Stimulated activated CD4-positive, alpha-beta T cell treated with anti-CD3 and anti-CD28 coated beads, TNF-alpha, amount 100 ng/mL, for 1 hour (primary cell): ENCODE data around the gene ZNF814.
"Not testable (repeated sequence)": the region's sequence is repeated elsewhere in the genome, so short reads cannot be mapped to it uniquely, and the experiment has no call there.

ENCODE experiments used
- DNase-seq, 3 donors: peaks; one replicate each; pipeline ENCODE4 v3.0.0-alpha.2; 2020; ENCODE audit warnings: low read depth in 3 of 3, low spot score in 1 of 3

The ZNF814 gene

DNA sequence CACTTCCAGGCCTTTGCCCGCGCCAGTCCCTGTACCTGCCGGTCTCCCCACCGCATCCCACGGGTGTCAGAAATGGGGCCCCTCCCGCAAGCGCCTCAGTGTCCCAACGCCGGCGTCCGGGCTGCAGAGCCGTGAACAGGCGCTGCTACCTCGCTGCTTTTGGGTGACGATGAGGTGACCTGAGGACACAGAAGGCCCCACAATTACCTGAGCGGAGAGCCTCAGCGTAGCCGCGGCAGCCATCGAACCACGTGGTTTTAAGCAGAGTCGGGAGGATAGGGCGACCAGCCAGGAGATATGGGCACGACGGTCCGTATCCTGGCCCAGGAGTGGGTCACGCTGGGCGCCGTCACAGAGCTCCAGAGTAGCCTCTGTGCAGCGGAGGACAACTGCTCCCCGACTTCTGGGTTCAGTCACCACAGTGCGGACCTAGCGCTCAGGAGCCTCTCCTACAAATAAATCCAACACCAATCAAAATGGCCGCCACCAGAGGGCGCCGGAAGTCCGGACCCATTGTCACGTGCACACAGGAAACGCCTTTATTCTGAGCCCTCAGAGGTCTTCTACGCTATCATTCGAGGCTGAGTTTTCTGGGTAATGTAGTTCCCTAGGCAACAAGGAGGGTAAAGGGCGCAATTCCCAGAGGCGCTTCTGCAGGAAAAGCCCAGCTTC is at the start of gene ZNF814:
ZNF814 (minus strand) TSS at position 478 of the 672 bp plus-strand sequence; CDS start at position 243, 235 bp downstream.
- DNase-seq, result peak; percentile 35 to 75 (median 47)

DNA sequence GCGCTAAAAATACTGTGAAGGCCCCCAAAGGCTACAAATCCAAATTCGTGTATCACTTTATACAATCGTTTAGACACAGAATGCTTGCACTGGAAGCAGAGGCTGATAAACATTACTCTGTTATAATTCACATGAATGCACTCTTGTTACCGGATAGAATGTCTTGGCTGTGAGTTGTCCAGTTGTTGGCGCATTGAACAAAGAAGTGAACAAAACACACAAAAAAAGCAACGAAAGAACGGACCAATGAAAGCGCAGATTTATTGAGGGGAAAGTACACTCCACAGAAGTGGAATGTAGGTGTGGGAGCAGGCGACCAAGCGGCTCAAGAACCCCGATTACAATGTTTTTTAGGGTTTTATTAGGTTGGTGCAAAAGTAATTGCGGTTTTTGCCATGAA is 46.9 kb upstream of the ZNF814 start:
- no peak for DNase-seq

DNA sequence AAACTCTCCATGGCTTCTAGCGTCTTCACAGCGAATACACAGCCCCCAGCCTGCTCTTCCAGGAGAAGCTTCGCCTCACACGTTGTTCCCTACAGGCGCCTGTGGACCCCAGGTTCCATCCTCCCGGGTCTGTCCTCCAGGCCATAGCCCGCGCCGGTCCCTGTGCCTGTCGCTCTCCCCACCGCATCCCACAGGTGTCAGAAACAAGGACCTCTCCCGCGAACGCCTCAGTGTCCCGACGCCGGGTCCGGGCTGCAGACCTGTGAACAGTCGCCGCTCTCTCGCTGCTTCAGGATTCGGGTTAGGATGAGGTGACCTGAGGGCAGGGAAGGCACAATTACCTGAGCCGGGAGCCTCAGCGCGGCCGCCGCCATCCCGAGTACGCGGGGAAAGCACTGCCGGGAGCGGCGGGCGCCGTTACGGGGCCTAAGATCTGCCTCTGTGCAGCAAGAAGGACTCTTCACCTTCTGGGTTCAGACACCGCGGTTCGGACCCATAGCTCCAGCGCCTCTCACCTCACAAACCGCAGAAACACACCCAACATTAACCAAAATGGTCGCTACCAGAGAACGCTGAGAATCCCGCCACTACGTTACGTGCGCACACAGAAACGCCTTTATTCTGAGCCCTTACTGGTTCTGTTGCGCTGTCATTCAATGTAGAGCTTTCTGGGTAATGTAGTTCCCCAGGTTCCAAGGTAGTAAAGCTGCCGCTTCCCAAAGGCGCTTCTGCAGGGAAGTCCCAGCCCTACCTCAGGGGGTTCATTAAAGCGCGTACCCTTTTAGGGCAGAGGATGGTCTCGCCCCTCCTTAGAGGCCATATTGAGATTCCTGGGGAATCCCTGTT is 46.2 kb upstream of the ZNF814 start, which contains the start of gene ZNF418:
ZNF418 (minus strand) TSS at position 583 of the 846 bp plus-strand sequence. CDS start 1,580 bp downstream, outside the sequence.
- no peak for DNase-seq

DNA sequence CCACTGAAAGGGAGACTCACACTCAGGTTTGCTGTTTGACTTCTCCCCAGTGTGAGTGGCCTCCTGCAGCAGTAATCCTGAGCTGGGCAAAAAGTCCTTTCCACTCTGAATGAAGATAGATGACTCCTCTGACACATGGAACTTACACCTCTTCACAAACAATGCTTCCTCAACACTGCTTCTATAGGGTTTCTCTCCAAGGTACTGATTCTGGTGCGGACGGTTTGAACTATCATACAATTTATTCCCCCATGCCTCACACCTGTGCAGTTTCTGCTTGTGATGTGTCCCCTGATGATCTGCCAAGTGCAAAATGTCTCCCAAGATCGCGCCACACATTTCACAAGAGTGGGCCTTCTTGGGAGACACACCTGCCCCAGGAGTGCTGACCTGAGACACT is 38.8 kb upstream of the ZNF814 start:
- no peak for DNase-seq

DNA sequence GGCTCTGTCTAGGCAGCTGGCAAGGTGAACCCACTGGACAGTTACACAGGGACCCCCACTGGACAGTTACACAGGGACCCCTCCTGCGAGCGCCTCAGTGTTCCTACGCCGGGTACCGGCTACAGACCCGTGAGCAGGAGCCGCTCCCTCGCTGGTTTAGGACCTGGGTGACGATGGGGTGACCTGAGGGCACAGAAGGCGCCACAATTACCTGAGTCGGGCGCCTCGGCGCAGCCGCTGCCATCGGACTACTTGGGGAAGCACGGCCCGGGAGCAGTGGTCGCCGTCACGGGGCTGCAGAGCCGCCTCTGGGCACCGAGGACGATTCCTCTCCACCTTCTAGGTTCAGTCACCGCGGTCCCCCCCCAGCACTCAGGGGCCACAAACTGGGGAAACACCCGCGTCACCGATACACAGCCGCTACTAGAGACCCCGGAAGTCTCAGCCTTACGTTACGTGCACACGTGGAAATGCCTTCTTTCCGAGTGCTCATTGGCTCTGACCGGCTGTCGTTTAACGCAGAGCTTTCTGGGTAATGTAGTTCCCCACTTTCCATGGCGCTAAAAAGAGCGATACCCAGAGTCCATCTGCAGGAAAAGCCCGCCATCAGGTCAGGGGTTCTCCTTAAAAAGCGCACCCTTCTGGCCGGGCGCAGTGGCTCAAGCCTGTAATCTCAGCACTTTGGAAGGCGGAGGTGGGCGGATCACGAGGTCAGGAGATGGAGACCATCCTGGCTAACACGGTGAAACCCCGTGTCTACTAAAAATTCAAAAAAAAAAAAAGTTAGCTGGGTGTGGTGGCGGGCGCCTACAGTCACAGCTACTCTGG is 27.5 kb upstream of the ZNF814 start, which contains the start of gene ZNF417:
ZNF417 (minus strand) TSS at position 425 of the 828 bp plus-strand sequence; CDS start at position 244, 181 bp downstream.
- peak; percentile 63 to 71 (median 64) for DNase-seq

DNA sequence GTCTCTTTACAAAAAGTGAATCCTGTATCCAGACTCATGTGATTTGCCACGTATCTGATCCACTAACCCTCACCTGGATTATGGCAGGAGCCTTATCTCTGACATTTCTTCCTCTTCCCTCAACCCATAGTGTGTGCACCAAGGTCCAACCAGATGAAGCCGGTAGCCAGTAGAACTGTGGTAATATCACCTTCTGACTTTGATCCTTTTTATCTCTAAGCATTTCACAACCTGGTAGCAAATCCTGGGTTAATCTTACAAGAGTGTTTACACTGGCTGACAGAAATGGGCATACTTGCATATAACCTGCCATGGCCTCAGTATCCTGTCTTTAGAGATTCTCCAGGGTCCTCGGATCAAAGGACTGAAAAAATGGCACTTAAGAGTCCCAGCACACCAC is 25.7 kb upstream of the ZNF814 start:
- no peak for DNase-seq

DNA sequence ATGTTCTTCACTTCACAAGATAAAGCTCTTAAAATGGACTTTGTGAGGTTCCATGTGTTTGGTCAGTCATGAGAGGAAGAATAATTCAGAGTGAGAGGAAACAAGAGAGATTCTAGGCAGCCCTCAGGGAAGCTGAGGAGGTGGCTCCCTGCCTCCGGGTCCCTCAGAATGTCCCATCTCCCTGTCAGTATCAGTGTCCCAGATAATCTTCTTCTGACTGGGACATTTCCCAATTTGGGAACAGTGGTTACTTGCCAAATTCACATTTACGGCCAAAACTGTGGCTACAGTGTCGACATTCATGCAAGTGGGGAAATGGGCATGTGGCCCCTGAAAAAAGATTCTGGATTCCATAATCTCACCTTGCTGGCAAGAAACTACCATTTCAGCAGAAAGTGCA is 18.6 kb upstream of the ZNF814 start:
- no peak for DNase-seq

DNA sequence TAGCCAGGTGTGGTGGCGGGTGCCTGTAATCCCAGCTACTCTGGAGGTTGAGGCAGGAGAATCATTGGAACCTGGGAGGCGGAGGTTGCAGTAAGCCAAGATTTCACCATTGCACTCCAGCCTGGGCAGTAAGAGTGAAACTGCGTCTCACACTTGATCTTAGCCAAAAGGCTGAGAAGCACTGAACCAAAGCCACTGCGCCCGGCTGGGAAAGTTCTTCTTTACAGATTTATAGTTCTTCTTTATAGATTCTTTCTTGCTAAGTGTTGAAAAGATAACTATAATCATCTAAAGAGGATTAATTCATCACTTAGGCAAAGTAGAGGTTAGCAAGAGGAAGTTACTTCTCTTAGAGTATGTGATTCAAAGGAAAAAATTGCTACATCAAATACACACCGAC is 16.4 kb upstream of the ZNF814 start:
- no peak for DNase-seq

DNA sequence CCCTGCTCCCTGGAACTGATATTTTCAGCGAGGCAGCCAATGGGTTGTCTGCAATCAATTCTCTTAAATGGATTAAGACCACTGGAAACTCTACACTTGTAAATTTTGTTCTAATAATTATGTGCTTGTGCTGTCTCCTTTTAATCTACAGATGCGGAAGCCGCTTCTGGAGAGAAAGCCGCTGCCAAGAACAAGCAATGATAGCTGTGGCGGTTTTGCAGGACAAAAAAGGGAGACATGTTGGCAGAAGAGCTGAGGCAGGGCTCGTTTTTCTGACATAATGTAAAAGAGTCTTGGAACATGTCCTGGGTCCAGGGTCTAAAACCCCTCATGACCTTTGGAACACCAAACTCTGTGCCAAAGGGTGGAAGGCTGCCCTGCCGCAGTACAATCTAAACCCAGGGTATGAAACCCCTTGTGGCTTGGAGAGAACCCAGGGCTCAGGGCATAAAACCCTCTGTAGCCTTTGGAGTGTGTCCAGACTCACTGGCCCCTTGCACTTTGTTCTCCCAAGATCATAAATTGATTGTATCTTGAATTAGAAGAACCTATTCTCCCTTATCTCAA is 14.9 kb upstream of the ZNF814 start:
- DNase-seq, result no peak

DNA sequence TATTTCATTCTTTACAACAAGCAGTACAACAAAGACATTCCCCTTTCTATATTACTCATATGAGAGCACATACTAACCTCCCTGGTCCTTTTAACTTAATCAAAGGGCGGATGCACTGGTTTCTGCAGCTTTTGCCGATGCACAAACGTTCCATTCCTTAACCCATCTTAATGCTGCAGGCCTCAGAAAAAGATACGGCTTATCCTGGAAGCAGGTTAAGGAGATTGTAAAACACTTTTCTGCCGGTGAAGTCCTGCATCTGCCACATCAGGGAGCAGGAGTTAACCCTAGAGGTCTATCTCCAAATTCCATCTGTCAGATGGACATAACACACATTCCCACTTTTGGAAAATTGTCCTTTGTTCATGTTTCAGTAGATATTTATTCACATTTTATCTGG is 11.5 kb upstream of the ZNF814 start:
- DNase-seq, result no peak

DNA sequence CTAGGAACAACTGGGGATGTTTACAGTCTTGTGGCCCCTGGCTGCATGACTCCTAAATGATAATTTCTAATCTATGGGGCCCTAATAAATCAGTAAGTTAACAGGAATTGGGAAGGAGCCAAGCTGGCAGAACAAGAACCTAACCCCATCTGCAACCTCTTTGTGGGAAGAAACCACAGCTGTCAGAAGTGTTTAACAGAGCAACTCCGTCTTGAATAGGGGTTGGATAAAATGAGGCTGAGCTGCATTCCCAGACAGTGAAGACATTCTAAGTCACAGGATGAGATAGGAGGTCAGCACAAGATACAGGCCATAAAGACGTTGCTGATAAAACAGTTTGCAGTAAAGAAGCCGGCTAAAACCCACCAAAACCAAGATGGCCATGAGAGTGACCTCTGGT is 1.9 kb upstream of the ZNF814 start:
- DNase-seq, result not testable (repeated sequence)

DNA sequence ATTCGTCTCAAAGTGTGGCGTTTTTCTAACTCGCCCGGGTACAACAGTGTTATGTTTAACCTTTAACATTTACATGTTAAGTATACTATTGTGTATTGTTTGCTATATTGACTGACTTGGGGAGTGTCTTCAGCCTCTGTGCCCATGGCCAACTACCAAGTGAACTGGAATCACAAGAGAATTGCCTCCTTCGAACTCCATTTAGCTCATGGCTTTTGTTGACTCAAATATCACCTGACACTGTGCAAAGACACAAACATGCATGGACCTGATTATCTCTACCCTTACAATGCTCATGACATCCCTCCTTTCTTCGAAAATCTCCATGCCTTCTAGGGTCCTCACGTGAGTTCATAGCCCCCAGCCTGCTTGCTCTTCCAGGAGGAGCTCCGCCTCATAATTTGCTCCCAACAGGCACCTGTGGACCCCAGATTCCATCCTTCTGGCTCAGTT is 704 bp downstream of the ZNF814 start:
- DNase-seq, result no peak

DNA sequence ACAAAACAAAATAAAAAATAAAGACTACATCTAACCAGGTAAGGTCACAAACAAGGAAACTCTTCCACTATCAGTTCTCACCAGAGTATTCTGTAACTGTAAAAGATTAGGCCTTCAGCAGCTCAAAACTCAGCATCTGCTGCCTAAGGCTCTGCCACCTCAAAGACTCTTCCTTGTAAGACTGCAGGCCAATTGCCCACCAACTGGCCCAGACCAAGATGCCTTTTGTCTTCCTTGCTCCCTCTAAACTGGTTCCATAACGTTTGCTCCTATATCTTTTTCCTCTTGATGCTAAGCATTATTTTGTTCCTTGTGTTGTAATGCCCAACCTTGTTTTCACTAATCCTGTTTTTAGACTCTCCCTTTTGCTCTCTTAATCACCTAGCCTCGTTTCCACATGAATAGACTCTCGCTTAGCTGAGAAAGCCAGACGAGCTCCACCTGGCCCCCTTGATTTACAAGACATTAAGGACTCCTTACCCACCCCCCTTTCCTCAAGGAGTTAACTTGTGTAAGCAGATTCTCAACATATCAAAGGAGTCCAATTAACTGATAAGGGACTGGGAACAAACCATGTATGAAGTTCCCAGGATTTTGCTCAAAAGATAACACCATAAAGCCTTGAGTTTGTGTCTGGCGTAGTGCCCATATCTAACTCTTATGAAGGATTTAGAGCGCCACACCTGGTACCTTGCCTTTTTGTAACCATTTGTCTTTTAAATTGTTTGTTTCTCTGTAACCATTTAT is 1.5 kb downstream of the ZNF814 start:
- DNase-seq, result no peak

DNA sequence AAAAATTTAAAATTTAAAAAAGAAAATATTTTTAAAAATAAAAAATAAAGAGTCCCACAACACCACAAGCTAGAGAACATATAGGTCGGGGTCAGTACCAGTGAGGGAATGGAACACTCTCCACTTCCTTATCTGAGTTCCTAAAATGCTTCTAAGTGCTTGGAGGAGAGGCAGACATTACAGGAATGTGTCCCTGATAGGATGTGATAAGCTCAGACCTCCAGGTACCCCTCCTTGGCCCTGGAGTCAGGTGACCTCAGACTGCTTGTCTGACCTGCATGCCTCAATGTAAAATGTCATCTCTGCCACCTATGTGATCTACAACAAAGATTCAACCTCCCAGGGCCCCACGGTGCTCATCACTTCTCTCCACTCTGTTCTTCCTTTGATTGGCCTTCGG is 2.8 kb downstream of the ZNF814 start:
- no peak for DNase-seq

DNA sequence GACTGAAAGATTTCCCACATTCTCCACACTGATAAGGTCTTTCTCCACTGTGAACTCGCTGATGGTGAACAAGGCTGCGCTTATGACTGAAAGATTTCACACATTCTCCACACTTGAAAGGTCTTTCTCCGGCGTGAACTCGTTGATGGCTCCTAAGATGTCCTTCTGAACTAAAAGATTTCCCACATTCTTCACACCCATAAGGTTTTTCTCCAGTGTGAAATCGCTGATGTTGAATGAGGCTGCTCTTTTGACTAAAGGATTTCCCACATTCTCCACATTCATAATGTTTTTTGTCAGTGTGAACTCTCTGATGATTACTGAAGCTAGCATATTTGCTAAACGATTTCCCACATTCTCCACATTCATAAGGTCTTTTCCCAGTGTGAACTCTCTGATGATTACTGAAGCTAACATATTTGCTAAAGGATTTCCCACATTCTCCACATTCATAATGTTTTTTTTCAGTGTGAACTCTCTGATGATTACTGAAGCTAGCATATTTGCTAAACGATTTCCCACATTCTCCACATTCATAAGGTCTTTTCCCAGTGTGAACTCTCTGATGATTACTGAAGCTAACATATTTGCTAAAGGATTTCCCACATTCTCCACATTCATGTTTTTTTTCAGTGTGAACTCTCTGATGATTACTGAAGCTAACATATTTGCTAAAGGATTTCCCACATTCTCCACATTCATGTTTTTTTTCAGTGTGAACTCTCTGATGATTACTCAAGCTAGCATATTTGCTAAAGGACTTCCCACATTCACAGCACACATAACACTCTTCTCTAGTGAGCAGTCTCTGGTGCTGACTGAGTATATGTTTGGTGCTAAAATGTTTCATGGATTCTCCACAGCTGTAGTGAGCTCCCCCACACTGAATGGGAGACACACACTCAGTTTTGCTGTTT is 14.7 kb downstream of the ZNF814 start:
- DNase-seq, result not testable (repeated sequence)

DNA sequence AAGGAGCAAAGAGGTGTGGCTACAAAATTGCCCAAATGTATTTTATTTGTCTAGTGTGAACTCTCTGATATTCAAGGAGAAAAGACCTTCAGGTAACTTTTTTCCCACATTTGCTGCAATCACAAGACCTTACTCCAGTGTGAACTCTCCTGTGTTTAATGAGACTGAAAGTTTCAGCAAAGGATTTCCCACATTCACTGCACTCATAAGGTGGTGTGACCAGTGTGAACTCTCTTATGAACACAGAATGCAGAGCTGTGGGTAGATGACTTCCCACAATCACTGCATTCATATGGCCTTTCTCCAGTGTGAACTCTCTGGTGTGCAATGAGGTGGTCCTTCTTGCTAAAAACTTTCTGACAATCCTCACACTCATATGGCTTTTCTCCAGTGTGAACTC is 16.4 kb downstream of the ZNF814 start:
- DNase-seq, result no peak

DNA sequence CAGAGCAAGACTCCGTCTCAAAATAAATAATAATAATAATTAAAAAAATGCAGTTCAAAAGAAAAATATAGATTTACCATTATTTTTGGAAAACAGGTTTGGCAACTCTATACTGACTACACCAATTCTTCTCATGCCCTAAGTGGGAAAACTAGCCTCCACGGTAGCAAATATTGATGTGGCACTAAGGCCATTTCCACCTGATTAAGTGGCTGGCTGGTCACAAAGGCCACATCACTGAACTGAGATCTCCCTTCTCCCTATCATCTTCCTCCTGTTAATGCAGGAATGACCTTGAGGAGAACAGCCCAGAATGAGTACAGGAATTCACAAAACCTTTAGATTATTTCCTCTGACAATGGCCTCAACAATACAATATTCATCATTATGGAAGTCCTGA is 18.6 kb downstream of the ZNF814 start:
- DNase-seq, result no peak

DNA sequence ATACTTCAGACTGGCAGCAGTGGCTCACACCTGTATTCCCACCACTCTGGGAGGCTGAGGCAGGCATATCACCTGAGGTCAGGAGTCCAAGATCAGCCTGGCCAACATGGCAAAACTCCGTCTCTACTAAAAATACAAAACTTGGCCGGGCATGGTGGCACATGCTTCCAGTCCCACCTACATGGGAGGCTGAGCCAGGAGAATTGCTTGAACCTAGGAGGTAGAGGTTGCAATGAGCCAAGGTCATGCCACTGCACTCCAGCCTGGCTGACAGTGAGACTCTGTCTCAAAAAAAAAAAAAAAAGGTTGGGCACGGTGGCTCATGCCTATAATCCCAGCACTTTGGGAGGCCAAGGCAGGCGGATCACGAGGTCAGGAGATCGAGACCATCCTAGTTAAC is 19.2 kb downstream of the ZNF814 start:
- not testable (repeated sequence) for DNase-seq

DNA sequence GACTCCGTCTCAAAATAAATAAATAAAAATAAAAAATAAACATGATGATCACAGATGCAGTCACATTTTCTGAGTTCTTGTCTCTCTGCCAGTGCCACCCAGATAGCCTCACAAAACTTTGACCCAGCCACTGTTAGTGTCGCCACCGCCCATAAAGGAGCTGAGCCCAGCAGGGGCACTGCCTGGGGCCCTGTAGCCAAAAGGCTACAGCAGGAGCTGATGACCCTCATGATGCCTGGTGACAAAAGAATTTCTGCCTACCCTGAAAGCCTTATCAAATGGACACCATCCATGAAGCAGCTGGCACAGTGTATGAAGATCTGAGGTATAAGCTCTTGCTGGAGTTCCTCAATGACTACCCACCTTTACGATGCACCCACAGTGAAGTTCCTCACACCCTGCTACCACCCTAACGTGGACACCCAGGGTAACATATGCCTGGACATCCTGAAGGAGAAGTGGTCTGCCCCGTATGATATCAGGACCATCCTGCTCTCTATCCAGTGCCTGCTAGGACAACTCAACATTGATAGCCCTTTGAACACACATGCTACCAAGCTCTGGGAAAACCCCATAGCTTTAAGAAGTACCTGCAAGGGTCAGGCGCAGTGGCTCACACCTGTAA is 20.9 kb downstream of the ZNF814 start:
- no peak for DNase-seq
